CD14-positive monocyte (primary cell): Measurements from ENCODE around the gene TUT7. TPM values are rescaled to one million over a fixed set of nuclear protein-coding genes. Genes with fewer than 3 reads are reported as not detected.

ENCODE experiments used
- DNase-seq, 3 donors: peaks; one replicate each; pipeline ENCODE4 v3.0.0-alpha.2; 2011 to 2022
- H2AFZ ChIP-seq: 2 replicates; pipeline ENCODE4 v1.6.0; 2012; ENCODE audit warnings: mild to moderate bottlenecking, low read depth, low read length, inconsistent platforms; ENCODE audit not compliant: insufficient read depth, poor library complexity, severe bottlenecking
- H3K27ac ChIP-seq, 2 donors: 1 replicate in 1 of 2; 2 replicates in 1 of 2; pipeline ENCODE4 v1.5.1; 2012 to 2013; ENCODE audit warnings: low read length in 2 of 2, control low read depth in 1 of 2, inconsistent platforms in 1 of 2, low read depth in 1 of 2, mild to moderate bottlenecking in 1 of 2
- H3K27me3 ChIP-seq, 2 donors: one replicate each; pipeline versions ENCODE4 v1.6.0 to v1.6.1; 2011 to 2013; ENCODE audit warnings: low read length in 2 of 2; ENCODE audit not compliant: control insufficient read depth in 2 of 2, insufficient read depth in 2 of 2
- H3K36me3 ChIP-seq, 2 donors: replicated peaks in 1 of 2; 1 replicate in 1 of 2; 2 replicates in 1 of 2; pipeline versions ENCODE4 v1.5.1 to v1.6.1; 2012 to 2013; ENCODE audit warnings: low read length in 2 of 2, control low read depth in 1 of 2, inconsistent platforms in 1 of 2, mild to moderate bottlenecking in 1 of 2; ENCODE audit not compliant: insufficient read depth in 2 of 2, control insufficient read depth in 1 of 2
- H3K4me1 ChIP-seq, 2 donors: 1 replicate in 1 of 2; 2 replicates in 1 of 2; pipeline versions ENCODE4 v1.5.1 to v1.6.1; 2012 to 2013; ENCODE audit warnings: low read length in 2 of 2, control low read depth in 1 of 2, inconsistent platforms in 1 of 2, mild to moderate bottlenecking in 1 of 2, moderate library complexity in 1 of 2; ENCODE audit not compliant: insufficient read depth in 2 of 2, control insufficient read depth in 1 of 2
- H3K4me2 ChIP-seq: replicated peaks from 2 replicates; pipeline ENCODE3; 2012; ENCODE audit warnings: low read length, moderate library complexity, mild to moderate bottlenecking; ENCODE audit not compliant: poor library complexity, severe bottlenecking; ENCODE audit errors: extremely low read depth
- H3K4me3 ChIP-seq, 3 experiments: fragments of 200-600 bp in 1 of 3; sonication (generic) in 1 of 3; replicated peaks in 1 of 3; 1 replicate in 2 of 3; 2 replicates in 1 of 3; pipeline ENCODE4 v1.5.1; 2011 to 2013; ENCODE audit warnings: low read length in 3 of 3, mild to moderate bottlenecking in 3 of 3, control low read depth in 2 of 3, low read depth in 2 of 3, inconsistent platforms in 1 of 3, moderate library complexity in 1 of 3
- H3K79me2 ChIP-seq: 2 replicates; pipeline ENCODE4 v1.6.0; 2012; ENCODE audit warnings: mild to moderate bottlenecking, control low read depth, inconsistent platforms, low read length, moderate library complexity; ENCODE audit not compliant: insufficient read depth
- H3K9ac ChIP-seq: 2 replicates; pipeline ENCODE4 v1.6.0; 2017; ENCODE audit warnings: low read length, mild to moderate bottlenecking; ENCODE audit not compliant: insufficient read depth, poor library complexity, severe bottlenecking
- H3K9me3 ChIP-seq, 2 donors: replicated peaks in 1 of 2; 1 replicate in 1 of 2; 2 replicates in 1 of 2; pipeline versions ENCODE4 v1.5.1 to v1.6.1; 2012 to 2013; ENCODE audit warnings: low read length in 2 of 2, control low read depth in 1 of 2; ENCODE audit not compliant: control insufficient read depth in 1 of 2, insufficient read depth in 1 of 2
- H4K20me1 ChIP-seq: 2 replicates; pipeline ENCODE4 v1.6.0; 2012; ENCODE audit warnings: mild to moderate bottlenecking, low read length, control low read depth, moderate library complexity; ENCODE audit not compliant: insufficient read depth
- H3K27ac Mint-ChIP-seq, 7 donors: one replicate each; pipeline ENCODE4 v1.8.0; 2020; ENCODE audit warnings: mild to moderate bottlenecking in 7 of 7, mixed read lengths in 7 of 7, moderate library complexity in 6 of 7, inconsistent platforms in 2 of 7
- H3K27me3 Mint-ChIP-seq, 3 donors: one replicate each; pipeline ENCODE4 v1.8.0; 2021 to 2022; ENCODE audit warnings: low read depth in 3 of 3, mild to moderate bottlenecking in 3 of 3, mixed read lengths in 3 of 3, moderate library complexity in 3 of 3, inconsistent platforms in 1 of 3
- H3K36me3 Mint-ChIP-seq, 2 donors: one replicate each; pipeline ENCODE4 v1.8.0; 2020; ENCODE audit warnings: mixed read lengths in 2 of 2, inconsistent platforms in 1 of 2, mild to moderate bottlenecking in 1 of 2
- H3K4me1 Mint-ChIP-seq: one replicate; pipeline ENCODE4 v1.8.0; 2020; ENCODE audit warnings: mild to moderate bottlenecking, mixed read lengths
- H3K4me3 Mint-ChIP-seq, 2 donors: one replicate each; pipeline ENCODE4 v1.8.0; 2020; ENCODE audit warnings: mild to moderate bottlenecking in 2 of 2, mixed read lengths in 2 of 2, moderate library complexity in 1 of 2
- H3K9me3 Mint-ChIP-seq, 7 donors: one replicate each; pipeline ENCODE4 v1.8.0; 2020 to 2022; ENCODE audit warnings: mixed read lengths in 7 of 7, mild to moderate bottlenecking in 6 of 7, moderate library complexity in 6 of 7, inconsistent platforms in 2 of 7
- CTCF ChIP-seq: fragments of 200-600 bp; IDR thresholded peaks from one replicate; pipeline ENCODE4 v1.8.0; 2022; ENCODE audit warnings: antibody characterized with exemption, mild to moderate bottlenecking
- WGBS: methylation state at CpG from one replicate; pipeline ENCODE4 v1.1.5; 2013; ENCODE audit warnings: missing lambda C conversion rate; ENCODE audit not compliant: insufficient coverage; 5-methylcytosine and 5-hydroxymethylcytosine counted together
- intact Hi-C, 2 donors: fragments of 100-400 bp; cut with micrococcal nuclease; formaldehyde crosslinking; loops; one replicate each; pipeline versions ENCODE4 v1.15.0 to v1.15.1; 2023
- polyA plus RNA-seq, 3 donors: library from polyadenylated mRNA; depleted of rRNA in 1 of 3; unstranded in 2 of 3; stranded (reverse) in 1 of 3; fragments of 300-500 nt in 2 of 3; fragments of >200 nt in 1 of 3; fragmentation: Illumina TruSeq in 2 of 3; gene quantifications; 1 replicate in 2 of 3; 2 replicates in 1 of 3; pipeline ENCODE4 v1.2.3, GENCODE V29; 2012 to 2021

Gene TUT7
- polyA plus RNA-seq, 3 donors: 14.2 to 51.6 (median 27.9) TPM

- Mint-ChIP-seq H3K36me3 (peaks cover 5 to 13% of the 10 kb centered on the region in 2 donors), H3K27ac (peak overlapping the region; percentile 84 to 98 (median 92)), H3K9me3 (no peaks in the 10 kb centered on the region), H3K27me3 (peaks cover 3 to 5% (median 4%) of the 10 kb centered on the region in 3 donors), H3K4me3 (peak overlapping the region; percentile 93 to 98), H3K4me1 (peaks cover 42% of the 10 kb centered on the region)
- peaks cover 36% of the 10 kb centered on the region for H3K79me2 ChIP-seq
- peaks cover 4 to 11% of the 10 kb centered on the region in 2 donors for H3K36me3 ChIP-seq
- TF ChIP-seq CTCF: no peak
- WGBS: 1% methylated on average over 29 of the region's 31 CpGs
- peaks cover 45% of the 10 kb centered on the region for H4K20me1 ChIP-seq
- no peaks in the 10 kb centered on the region for H3K27me3 ChIP-seq
- H2AFZ ChIP-seq: peak overlapping the region; percentile 84
- H3K27ac ChIP-seq: peak overlapping the region; percentile 74 to 93
- peak overlapping the region; percentile 89 for H3K9ac ChIP-seq
- H3K4me1 ChIP-seq: peaks cover 14 to 21% of the 10 kb centered on the region in 2 donors
- H3K4me3 ChIP-seq: peak overlapping the region; percentile 58 to 91 (median 69)
- intact Hi-C loops: loop anchor here (5.0 to 10.0 kb wide), 3 partner anchors 53 to 339 kb away; partner anchors contain the start of genes NAA35 (in 2 of the 2) and TUT7 (in 1 of the 2)
- peak overlapping the region; percentile 94 for H3K4me2 ChIP-seq
- H3K9me3 ChIP-seq: no peaks in the 10 kb centered on the region
- DNase-seq: no peak
These were observed 72.6 kb downstream of the TUT7 start for GRCh38 chr9:86281593-86282076.

- Histone ChIP-seq H4K20me1 (peaks cover 48% of the 10 kb centered on the region), H2AFZ (no peak overlapping the region), H3K4me2 (no peak overlapping the region), H3K9ac (no peak overlapping the region), H3K9me3 (no peaks in the 10 kb centered on the region), H3K4me3 (no peak overlapping the region), H3K27me3 (no peaks in the 10 kb centered on the region), H3K4me1 (peaks cover 14 to 21% of the 10 kb centered on the region in 2 donors), H3K79me2 (peaks cover 41% of the 10 kb centered on the region), H3K36me3 (peaks cover 0 to 5% of the 10 kb centered on the region in 2 donors), H3K27ac (no peak overlapping the region)
- Mint-ChIP-seq H3K4me1 (peaks cover 36% of the 10 kb centered on the region), H3K27me3 (peaks cover 3 to 5% (median 4%) of the 10 kb centered on the region in 3 donors), H3K36me3 (peaks cover 2 to 3% of the 10 kb centered on the region in 2 donors), H3K27ac (no peak overlapping the region), H3K9me3 (peaks cover 0 to 1% (median 0%) of the 10 kb centered on the region in 7 donors), H3K4me3 (no peak overlapping the region)
- 100% methylated on average over 2 of the region's 7 CpGs for WGBS
- TF ChIP-seq CTCF: no peak
- intact Hi-C loops: loop anchor here (5.0 to 10.0 kb wide), 3 partner anchors 54 to 338 kb away; partner anchors contain the start of genes NAA35 (in 2 of the 2) and TUT7 (in 1 of the 2)
- no peak for DNase-seq
These were observed 73.6 kb downstream of the TUT7 start for GRCh38 chr9:86280580-86280979.
